ENCODE results near the gene HSPA12B. TPM values are rescaled to one million over a fixed set of nuclear protein-coding genes. Genes with fewer than 3 reads are reported as not detected.

HSPA12B gene
- total and polyA plus RNA-seq, 2 of the 13 experiments (the other 11 are each of a cell fraction or from before 2014, with no cell fraction given), result 0.01 TPM; not detected in 1

- TF ChIP-seq MAFG (CRISPR knock-in tag; IDR thresholded peaks at IDR 0.05) (no peak), KDM6A (CRISPR knock-in tag; IDR thresholded peaks at IDR 0.05; ENCODE audit: low read depth) (no peak), ZNF331 (CRISPR knock-in tag; IDR thresholded peaks at IDR 0.05) (no peak), YEATS2 (CRISPR knock-in tag; IDR thresholded peaks at IDR 0.05; ENCODE audit: borderline replicate concordance) (no peak), ZNF382 (CRISPR knock-in tag; IDR thresholded peaks at IDR 0.05; ENCODE audit: borderline replicate concordance) (no peak), ZBTB20 (CRISPR knock-in tag; IDR thresholded peaks at IDR 0.05; ENCODE audit: borderline replicate concordance, low read depth) (0 out of 2 replicates have a peak, but pooled peaks have one; percentile 21), GATAD1 (CRISPR knock-in tag; IDR thresholded peaks at IDR 0.05) (no peak), ISX (CRISPR knock-in tag; conservative IDR thresholded peaks at IDR 0.05) (no peak), ZHX1 (CRISPR knock-in tag; IDR thresholded peaks at IDR 0.05; ENCODE audit: low read depth) (no peak), THYN1 (CRISPR knock-in tag; IDR thresholded peaks at IDR 0.05; ENCODE audit: borderline replicate concordance, low read depth) (no peak), RBFOX2 (IDR thresholded peaks at IDR 0.05; ENCODE audit: low read depth, low read length) (peak; percentile 60), ZNF430 (CRISPR knock-in tag; IDR thresholded peaks at IDR 0.05) (peak; percentile 17; the same call in 1 of the 2 replicates), TEF (CRISPR knock-in tag; IDR thresholded peaks at IDR 0.05) (no peak), ZNF335 (CRISPR knock-in tag; IDR thresholded peaks at IDR 0.05) (no peak), ZNF761 (CRISPR knock-in tag; conservative IDR thresholded peaks at IDR 0.05) (no peak), MTA3 (CRISPR knock-in tag; IDR thresholded peaks at IDR 0.05) (no peak), ARID2 (CRISPR knock-in tag; IDR thresholded peaks at IDR 0.05; ENCODE audit: borderline replicate concordance) (no peak), TBX3 (IDR thresholded peaks at IDR 0.05; ENCODE audit: borderline replicate concordance) (no peak), ZBTB8A (CRISPR knock-in tag; IDR thresholded peaks at IDR 0.05; ENCODE audit: borderline replicate concordance, low read depth) (no peak), PPARG (CRISPR knock-in tag; conservative IDR thresholded peaks at IDR 0.05) (no peak), ZNF558 (CRISPR knock-in tag; IDR thresholded peaks at IDR 0.05; ENCODE audit: borderline replicate concordance) (no peak), ZNF652 (CRISPR knock-in tag; IDR thresholded peaks at IDR 0.05; ENCODE audit: borderline replicate concordance, low read depth) (no peak), ZNF441 (CRISPR knock-in tag; IDR thresholded peaks at IDR 0.05; ENCODE audit: borderline replicate concordance) (no peak), TCF12 (IDR thresholded peaks at IDR 0.05) (no peak), TCF12 (CRISPR knock-in tag; IDR thresholded peaks at IDR 0.05) (no peak)
- TF ChIP-seq, protein P1, sequence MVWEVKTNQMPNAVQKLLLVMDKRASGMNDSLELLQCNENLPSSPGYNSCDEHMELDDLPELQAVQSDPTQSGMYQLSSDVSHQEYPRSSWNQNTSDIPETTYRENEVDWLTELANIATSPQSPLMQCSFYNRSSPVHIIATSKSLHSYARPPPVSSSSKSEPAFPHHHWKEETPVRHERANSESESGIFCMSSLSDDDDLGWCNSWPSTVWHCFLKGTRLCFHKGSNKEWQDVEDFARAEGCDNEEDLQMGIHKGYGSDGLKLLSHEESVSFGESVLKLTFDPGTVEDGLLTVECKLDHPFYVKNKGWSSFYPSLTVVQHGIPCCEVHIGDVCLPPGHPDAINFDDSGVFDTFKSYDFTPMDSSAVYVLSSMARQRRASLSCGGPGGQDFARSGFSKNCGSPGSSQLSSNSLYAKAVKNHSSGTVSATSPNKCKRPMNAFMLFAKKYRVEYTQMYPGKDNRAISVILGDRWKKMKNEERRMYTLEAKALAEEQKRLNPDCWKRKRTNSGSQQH (CRISPR knock-in tag; IDR thresholded peaks at IDR 0.05; ENCODE audit: low read depth), result no peak
These were observed 64.2 kb downstream of the HSPA12B start (continued) for GRCh38 chr20:3796477-3797225.

Data from HepG2 (cell line).